ENCODE data around the gene BFAR.

BFAR gene

GRCh38 chr16:14640538-14640937 is 7.8 kb downstream of the BFAR start:
- no peak for TF ChIP-seq CTCF (IDR thresholded peaks at IDR 0.05; ENCODE audit: low read depth, low read length)
- DNase-seq (ENCODE audit: extremely low read depth, low read depth): no peak

GRCh38 chr16:14641206-14641605 is 8.5 kb downstream of the BFAR start:
- no peak for DNase-seq (ENCODE audit: extremely low read depth, low read depth)
- TF ChIP-seq CTCF (IDR thresholded peaks at IDR 0.05; ENCODE audit: low read depth, low read length): no peak

GRCh38 chr16:14641926-14642325 is 9.2 kb downstream of the BFAR start:
- no peak for DNase-seq (ENCODE audit: extremely low read depth, low read depth)
- TF ChIP-seq CTCF (IDR thresholded peaks at IDR 0.05; ENCODE audit: low read depth, low read length): no peak

- DNase-seq (ENCODE audit: extremely low read depth, low read depth): no peak
- no peak for TF ChIP-seq CTCF (IDR thresholded peaks at IDR 0.05; ENCODE audit: low read depth, low read length)
Measured at GRCh38 chr16:14649816-14650215, 17.1 kb downstream of the BFAR start.

GRCh38 chr16:14650629-14651028 is 17.9 kb downstream of the BFAR start:
- DNase-seq (ENCODE audit: extremely low read depth, low read depth): no peak
- TF ChIP-seq CTCF (IDR thresholded peaks at IDR 0.05; ENCODE audit: low read depth, low read length): no peak

GRCh38 chr16:14652726-14653125 is 20.0 kb downstream of the BFAR start:
- no peak for DNase-seq (ENCODE audit: extremely low read depth, low read depth)
- TF ChIP-seq CTCF (IDR thresholded peaks at IDR 0.05; ENCODE audit: low read depth, low read length): no peak

GRCh38 chr16:14658063-14658462 is 25.3 kb downstream of the BFAR start:
- DNase-seq (ENCODE audit: extremely low read depth, low read depth): no peak
- TF ChIP-seq CTCF (IDR thresholded peaks at IDR 0.05; ENCODE audit: low read depth, low read length): no peak

Measured in AG09319 (cell line).